ENCODE measurements around the gene DAPP1. TPM values are rescaled to one million over a fixed set of nuclear protein-coding genes. Genes with fewer than 3 reads are reported as not detected.

DAPP1 gene
- total and polyA plus RNA-seq, 2 experiments from 2014 or later = not detected

DNA sequence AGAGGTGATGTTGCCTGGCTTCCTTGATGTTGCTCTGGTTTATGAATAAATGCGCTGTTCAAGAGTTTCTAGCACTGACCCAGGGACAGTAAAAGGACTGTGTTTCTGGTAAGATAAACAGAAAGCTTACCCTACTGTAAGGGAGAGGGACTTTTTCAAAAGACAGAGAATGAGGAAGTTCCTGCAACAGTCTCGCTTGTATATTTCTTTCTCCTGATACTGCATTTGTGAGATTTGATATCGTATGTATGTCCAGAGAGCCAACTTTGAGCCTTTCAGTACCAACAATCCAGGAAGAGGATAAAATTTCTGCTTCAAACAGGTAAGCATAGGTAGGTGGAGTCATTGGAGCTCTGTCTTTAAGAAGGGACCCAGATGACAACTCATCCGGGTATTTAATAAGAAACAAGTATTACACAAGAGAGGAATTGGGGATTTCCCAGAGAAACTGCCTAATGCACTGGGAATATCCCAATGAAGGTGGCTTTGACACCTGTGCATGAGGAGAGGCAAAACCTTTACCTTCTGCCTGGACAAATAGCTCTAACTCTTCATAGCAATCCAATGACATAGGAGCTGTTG is 773 bp downstream of the DAPP1 start:
- H3K27ac Mint-ChIP-seq = no peak overlapping the region
- no peaks in the 10 kb centered on the region for H3K36me3 ChIP-seq (ENCODE audit: insufficient read depth)
- H3K4me3 Mint-ChIP-seq = no peak overlapping the region
- H3K79me2 ChIP-seq (replicated peaks; ENCODE audit: insufficient read depth) = no peaks in the 10 kb centered on the region
- H3K4me1 Mint-ChIP-seq = peaks cover 10% of the 10 kb centered on the region
- 0 out of 2 replicates have a peak, but pooled peaks cover 9% of the 10 kb centered on the region for H3K9me2 ChIP-seq (ENCODE audit: insufficient read depth)
- no peaks in the 10 kb centered on the region for H3K4me1 ChIP-seq (ENCODE audit: insufficient read depth)
- no peak for DNase-seq (ENCODE audit: low spot score)
- H3K9me3 Mint-ChIP-seq = no peaks in the 10 kb centered on the region
- H3K27ac ChIP-seq (ENCODE audit: low read depth) = no peak overlapping the region
- no peak overlapping the region for H3K4me3 ChIP-seq
- ATAC-seq = no peak
- H3F3A ChIP-seq (replicated peaks; ENCODE audit: low read depth) = no peaks in the 10 kb centered on the region
- no peaks in the 10 kb centered on the region for H4K20me1 ChIP-seq (replicated peaks; ENCODE audit: insufficient read depth)
- no peaks in the 10 kb centered on the region for H3K27me3 ChIP-seq (ENCODE audit: insufficient read depth)
- no peak for TF ChIP-seq POLR2AphosphoS5 (IDR thresholded peaks at IDR 0.05; ENCODE audit: low read depth)
- no peak for TF ChIP-seq EZH2 (IDR thresholded peaks at IDR 0.05; ENCODE audit: low read depth, unreplicated experiment)
- TF ChIP-seq, protein P1, sequence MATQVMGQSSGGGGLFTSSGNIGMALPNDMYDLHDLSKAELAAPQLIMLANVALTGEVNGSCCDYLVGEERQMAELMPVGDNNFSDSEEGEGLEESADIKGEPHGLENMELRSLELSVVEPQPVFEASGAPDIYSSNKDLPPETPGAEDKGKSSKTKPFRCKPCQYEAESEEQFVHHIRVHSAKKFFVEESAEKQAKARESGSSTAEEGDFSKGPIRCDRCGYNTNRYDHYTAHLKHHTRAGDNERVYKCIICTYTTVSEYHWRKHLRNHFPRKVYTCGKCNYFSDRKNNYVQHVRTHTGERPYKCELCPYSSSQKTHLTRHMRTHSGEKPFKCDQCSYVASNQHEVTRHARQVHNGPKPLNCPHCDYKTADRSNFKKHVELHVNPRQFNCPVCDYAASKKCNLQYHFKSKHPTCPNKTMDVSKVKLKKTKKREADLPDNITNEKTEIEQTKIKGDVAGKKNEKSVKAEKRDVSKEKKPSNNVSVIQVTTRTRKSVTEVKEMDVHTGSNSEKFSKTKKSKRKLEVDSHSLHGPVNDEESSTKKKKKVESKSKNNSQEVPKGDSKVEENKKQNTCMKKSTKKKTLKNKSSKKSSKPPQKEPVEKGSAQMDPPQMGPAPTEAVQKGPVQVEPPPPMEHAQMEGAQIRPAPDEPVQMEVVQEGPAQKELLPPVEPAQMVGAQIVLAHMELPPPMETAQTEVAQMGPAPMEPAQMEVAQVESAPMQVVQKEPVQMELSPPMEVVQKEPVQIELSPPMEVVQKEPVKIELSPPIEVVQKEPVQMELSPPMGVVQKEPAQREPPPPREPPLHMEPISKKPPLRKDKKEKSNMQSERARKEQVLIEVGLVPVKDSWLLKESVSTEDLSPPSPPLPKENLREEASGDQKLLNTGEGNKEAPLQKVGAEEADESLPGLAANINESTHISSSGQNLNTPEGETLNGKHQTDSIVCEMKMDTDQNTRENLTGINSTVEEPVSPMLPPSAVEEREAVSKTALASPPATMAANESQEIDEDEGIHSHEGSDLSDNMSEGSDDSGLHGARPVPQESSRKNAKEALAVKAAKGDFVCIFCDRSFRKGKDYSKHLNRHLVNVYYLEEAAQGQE (IDR thresholded peaks at IDR 0.05; ENCODE audit: unreplicated experiment) = no peak
- TF ChIP-seq CREB1 (CRISPR knock-in tag; IDR thresholded peaks at IDR 0.05; ENCODE audit: low read depth) = no peak
- no peak for TF ChIP-seq EZH2phosphoT487 (IDR thresholded peaks at IDR 0.05; ENCODE audit: unreplicated experiment)
- TF ChIP-seq ZNF331 (CRISPR knock-in tag; IDR thresholded peaks at IDR 0.05; ENCODE audit: low read depth) = no peak
- no peak for TF ChIP-seq NANOG (IDR thresholded peaks at IDR 0.05; ENCODE audit: borderline replicate concordance)
- TF ChIP-seq, protein P2, sequence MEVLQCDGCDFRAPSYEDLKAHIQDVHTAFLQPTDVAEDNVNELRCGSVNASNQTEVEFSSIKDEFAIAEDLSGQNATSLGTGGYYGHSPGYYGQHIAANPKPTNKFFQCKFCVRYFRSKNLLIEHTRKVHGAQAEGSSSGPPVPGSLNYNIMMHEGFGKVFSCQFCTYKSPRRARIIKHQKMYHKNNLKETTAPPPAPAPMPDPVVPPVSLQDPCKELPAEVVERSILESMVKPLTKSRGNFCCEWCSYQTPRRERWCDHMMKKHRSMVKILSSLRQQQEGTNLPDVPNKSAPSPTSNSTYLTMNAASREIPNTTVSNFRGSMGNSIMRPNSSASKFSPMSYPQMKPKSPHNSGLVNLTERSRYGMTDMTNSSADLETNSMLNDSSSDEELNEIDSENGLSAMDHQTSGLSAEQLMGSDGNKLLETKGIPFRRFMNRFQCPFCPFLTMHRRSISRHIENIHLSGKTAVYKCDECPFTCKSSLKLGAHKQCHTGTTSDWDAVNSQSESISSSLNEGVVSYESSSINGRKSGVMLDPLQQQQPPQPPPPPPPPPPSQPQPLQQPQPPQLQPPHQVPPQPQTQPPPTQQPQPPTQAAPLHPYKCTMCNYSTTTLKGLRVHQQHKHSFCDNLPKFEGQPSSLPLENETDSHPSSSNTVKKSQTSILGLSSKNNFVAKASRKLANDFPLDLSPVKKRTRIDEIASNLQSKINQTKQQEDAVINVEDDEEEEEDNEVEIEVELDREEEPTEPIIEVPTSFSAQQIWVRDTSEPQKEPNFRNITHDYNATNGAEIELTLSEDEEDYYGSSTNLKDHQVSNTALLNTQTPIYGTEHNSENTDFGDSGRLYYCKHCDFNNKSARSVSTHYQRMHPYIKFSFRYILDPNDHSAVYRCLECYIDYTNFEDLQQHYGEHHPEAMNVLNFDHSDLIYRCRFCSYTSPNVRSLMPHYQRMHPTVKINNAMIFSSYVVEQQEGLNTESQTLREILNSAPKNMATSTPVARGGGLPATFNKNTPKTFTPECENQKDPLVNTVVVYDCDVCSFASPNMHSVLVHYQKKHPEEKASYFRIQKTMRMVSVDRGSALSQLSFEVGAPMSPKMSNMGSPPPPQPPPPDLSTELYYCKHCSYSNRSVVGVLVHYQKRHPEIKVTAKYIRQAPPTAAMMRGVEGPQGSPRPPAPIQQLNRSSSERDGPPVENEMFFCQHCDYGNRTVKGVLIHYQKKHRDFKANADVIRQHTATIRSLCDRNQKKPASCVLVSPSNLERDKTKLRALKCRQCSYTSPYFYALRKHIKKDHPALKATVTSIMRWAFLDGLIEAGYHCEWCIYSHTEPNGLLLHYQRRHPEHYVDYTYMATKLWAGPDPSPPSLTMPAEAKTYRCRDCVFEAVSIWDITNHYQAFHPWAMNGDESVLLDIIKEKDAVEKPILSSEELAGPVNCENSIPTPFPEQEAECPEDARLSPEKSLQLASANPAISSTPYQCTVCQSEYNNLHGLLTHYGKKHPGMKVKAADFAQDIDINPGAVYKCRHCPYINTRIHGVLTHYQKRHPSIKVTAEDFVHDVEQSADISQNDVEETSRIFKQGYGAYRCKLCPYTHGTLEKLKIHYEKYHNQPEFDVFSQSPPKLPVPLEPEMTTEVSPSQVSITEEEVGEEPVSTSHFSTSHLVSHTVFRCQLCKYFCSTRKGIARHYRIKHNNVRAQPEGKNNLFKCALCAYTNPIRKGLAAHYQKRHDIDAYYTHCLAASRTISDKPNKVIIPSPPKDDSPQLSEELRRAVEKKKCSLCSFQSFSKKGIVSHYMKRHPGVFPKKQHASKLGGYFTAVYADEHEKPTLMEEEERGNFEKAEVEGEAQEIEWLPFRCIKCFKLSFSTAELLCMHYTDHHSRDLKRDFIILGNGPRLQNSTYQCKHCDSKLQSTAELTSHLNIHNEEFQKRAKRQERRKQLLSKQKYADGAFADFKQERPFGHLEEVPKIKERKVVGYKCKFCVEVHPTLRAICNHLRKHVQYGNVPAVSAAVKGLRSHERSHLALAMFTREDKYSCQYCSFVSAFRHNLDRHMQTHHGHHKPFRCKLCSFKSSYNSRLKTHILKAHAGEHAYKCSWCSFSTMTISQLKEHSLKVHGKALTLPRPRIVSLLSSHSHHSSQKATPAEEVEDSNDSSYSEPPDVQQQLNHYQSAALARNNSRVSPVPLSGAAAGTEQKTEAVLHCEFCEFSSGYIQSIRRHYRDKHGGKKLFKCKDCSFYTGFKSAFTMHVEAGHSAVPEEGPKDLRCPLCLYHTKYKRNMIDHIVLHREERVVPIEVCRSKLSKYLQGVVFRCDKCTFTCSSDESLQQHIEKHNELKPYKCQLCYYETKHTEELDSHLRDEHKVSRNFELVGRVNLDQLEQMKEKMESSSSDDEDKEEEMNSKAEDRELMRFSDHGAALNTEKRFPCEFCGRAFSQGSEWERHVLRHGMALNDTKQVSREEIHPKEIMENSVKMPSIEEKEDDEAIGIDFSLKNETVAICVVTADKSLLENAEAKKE (CRISPR knock-in tag; IDR thresholded peaks at IDR 0.05) = no peak
- TF ChIP-seq, protein P3, sequence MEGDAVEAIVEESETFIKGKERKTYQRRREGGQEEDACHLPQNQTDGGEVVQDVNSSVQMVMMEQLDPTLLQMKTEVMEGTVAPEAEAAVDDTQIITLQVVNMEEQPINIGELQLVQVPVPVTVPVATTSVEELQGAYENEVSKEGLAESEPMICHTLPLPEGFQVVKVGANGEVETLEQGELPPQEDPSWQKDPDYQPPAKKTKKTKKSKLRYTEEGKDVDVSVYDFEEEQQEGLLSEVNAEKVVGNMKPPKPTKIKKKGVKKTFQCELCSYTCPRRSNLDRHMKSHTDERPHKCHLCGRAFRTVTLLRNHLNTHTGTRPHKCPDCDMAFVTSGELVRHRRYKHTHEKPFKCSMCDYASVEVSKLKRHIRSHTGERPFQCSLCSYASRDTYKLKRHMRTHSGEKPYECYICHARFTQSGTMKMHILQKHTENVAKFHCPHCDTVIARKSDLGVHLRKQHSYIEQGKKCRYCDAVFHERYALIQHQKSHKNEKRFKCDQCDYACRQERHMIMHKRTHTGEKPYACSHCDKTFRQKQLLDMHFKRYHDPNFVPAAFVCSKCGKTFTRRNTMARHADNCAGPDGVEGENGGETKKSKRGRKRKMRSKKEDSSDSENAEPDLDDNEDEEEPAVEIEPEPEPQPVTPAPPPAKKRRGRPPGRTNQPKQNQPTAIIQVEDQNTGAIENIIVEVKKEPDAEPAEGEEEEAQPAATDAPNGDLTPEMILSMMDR (conservative IDR thresholded peaks at IDR 0.05; ENCODE audit: low read depth in 2 of 2) = no peak
- TF ChIP-seq ZNF114 (CRISPR knock-in tag; IDR thresholded peaks at IDR 0.05) = no peak
- no peak for TF ChIP-seq JUNB (IDR thresholded peaks at IDR 0.05; ENCODE audit: unreplicated experiment)
- no peaks in the 10 kb centered on the region for H3K36me3 Mint-ChIP-seq (ENCODE audit: low read depth)
- H2AFZ ChIP-seq = no peak overlapping the region
- H3K27me3 Mint-ChIP-seq (ENCODE audit: insufficient read depth, low read depth, poor library complexity) = no peaks in the 10 kb centered on the region
- no peak overlapping the region for H3K4me2 ChIP-seq

All from GM23338 (cell line).